GM12801 (cell line): ENCODE measurements around the gene GUCA2B.

Experiments used
- TF ChIP-seq, protein P1 (sequence below): IDR thresholded peaks from one replicate; pipeline ENCODE4 v1.5.1; 2011; ENCODE audit warnings: control low read depth; ENCODE audit not compliant: insufficient read length; ENCODE audit errors: extremely low read depth

The GUCA2B gene

DNA sequence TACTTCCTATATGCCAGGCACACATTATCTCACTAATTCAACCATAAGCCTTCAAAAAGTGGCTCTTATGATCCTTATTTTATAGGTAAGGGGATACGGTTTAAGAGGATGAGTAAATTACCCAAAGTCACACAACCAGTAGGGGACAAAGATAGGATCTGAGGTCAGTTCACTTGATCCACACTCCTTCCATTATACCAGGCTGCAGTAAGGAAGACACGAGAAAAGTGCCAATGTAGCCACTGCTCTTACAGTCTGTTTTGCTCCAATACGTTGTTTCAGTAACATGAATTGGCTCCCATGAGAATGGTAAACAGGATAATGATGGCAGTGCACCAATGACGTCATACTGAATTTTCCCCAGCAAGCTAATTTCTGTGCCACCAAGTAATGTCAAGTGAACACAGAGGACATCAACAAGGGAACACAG lies 26.7 kb downstream of the GUCA2B start:
- TF ChIP-seq, protein P1, sequence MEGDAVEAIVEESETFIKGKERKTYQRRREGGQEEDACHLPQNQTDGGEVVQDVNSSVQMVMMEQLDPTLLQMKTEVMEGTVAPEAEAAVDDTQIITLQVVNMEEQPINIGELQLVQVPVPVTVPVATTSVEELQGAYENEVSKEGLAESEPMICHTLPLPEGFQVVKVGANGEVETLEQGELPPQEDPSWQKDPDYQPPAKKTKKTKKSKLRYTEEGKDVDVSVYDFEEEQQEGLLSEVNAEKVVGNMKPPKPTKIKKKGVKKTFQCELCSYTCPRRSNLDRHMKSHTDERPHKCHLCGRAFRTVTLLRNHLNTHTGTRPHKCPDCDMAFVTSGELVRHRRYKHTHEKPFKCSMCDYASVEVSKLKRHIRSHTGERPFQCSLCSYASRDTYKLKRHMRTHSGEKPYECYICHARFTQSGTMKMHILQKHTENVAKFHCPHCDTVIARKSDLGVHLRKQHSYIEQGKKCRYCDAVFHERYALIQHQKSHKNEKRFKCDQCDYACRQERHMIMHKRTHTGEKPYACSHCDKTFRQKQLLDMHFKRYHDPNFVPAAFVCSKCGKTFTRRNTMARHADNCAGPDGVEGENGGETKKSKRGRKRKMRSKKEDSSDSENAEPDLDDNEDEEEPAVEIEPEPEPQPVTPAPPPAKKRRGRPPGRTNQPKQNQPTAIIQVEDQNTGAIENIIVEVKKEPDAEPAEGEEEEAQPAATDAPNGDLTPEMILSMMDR, result no peak

DNA sequence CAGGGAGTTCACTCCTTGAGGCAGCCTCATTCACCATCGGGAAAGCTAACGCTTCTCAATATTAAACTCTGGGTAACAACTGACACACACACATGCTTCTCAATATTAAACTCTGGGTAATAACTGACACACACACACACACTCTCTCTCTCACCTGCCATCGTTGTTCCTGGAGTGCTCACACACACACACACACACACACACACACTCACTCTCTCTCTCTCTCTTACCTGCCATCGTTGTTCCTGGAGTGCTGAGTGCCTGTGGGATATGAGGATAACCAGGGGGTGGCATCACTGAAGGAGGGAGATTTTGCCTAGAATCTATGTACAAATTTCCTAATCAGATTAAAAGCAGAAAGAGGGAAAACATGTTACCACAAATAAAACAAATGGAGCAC lies 28.5 kb downstream of the GUCA2B start:
- TF ChIP-seq, protein P1, result no peak

DNA sequence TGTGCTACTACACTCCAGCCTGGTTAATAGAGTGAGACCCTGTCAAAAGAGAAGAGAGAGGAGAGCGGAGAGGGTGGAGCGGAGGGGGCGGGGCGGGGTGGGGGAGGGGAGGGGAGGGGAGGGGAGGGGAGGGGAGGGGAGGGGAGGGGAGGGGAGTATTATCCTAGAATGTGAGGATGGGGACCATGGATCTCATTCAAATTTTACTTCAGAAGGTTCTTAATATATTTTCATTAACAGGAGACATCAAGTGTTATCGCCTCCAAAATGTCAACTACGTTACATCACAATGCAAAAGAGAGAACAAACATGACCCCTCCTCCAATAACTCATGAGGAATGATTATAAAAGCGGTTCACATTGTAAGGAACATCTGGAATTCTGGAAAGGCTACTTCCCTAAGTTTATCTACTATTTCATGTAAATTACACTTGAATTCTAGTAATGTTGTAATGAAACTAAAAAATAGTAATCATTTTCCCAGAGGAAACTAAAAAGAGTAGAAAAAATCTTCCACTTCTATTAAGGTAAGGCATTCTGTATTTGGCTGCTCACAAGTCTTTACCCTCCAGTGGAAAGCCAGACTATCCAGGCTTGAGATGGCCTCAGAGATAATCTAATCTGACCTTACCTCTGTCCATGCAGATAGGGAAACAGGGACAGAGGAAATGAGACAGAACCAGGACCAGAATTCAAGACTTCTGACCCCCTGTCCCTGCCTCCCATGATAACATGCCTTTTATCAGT lies 30.2 kb downstream of the GUCA2B start:
- TF ChIP-seq, protein P1, result no peak

DNA sequence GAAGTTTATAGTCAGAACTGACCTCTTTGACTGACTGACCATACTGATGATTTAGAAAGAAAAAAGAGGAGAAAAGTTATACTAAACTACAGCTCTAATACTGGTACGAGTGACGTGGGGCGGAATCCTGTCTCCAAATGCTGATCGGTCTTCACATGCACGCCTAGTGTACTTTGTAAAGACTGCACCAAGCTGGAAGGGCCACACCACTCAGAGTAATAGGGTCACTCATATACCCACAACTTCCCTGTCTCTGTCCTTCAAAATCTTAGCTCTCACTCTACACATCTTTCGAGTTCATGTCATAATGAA lies 30.7 kb downstream of the GUCA2B start:
- TF ChIP-seq, protein P1, result no peak

DNA sequence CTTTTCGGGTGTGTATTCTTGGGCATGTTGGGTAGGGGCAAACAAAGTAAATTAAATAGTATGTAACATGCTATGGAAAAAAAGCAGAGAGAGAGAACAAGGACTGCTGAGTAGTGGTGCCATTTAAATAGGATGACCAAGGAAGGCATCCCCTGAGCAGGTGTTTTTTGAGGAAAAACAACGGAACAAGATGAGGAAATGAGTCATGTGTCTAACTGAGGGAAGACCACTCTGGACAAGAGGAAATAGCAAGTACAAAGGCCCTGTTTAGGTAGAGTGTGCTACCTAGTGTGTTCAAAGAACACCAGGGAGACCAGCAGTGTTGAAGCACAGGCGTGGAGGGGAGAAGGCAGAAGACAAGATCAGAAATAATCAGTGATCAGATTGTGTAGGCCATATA lies 31.4 kb downstream of the GUCA2B start:
- TF ChIP-seq, protein P1, result no peak

DNA sequence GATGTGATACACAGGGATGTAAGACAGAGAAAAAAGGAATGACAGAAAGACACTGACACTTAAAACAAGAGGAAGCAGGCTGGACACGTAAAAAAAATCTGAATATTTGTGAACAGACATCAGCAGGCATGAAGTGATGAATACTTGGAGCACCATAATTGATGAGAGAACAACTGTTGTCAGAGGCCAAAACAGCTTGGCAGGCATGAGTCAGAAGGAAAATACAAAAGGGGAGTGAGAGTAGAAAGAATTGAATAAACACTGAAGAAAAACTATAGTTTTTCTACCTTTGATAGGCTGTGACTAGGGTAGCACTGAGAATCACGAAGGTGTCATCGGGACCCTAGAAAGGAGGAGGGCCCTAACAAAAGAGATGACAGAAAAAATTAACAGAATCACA lies 32.9 kb downstream of the GUCA2B start:
- TF ChIP-seq, protein P1, result no peak

DNA sequence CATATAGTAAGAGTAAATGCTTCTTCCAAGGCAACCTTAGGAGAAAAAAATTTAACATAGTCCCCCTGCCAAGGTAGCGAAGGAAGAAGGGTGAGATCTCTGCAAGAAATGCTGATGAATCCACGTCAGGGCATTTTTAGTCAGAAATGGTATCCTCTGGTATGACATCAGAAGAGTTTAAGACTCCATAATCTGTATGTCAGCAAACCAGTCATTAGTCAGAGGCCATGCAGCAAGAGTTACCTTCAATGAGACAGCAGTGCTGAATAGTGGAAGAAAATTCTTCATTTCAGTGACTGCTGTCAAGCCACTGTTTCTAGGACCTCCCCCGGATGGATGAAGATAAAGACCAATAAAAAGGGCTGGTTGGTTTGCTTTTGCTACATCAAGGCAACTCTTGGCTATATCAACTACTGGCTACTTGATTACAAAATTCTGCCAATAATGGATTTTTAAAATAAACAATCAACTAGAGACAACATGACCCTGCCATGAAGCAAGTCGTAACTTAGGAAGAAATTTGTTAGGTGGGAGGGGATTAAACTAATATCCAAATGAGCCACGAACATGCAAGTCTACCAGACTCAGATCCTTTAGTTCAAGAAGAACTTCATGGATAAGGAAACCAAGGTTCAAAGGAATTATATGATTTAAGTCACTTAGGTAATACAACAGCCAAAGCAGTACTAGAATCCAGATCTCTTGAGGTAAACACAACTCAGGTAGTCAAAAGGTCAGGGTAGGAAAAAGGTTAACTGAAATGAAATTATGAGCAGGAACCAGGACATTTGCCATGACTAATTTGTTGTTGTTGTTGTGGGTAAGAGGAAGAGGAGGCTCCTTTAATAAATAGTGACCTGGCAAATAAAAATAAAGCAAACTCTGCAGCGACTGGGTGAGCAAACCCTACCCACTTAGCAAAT lies 37.0 kb downstream of the GUCA2B start:
- TF ChIP-seq, protein P1, result no peak
